GM19025 (cell line): ENCODE results near the gene ELK3.
A peak's percentile ranks its signal among the peaks of the same experiment; 100 is the strongest.

ENCODE experiments used
- ATAC-seq: cut with Tn5 transposase; IDR thresholded peaks from one replicate; pipeline ENCODE4 v1.9.1; 2021; ENCODE audit warnings: mild to moderate bottlenecking, low read depth, moderate library complexity; ENCODE audit not compliant: unreplicated experiment

The ELK3 gene

DNA sequence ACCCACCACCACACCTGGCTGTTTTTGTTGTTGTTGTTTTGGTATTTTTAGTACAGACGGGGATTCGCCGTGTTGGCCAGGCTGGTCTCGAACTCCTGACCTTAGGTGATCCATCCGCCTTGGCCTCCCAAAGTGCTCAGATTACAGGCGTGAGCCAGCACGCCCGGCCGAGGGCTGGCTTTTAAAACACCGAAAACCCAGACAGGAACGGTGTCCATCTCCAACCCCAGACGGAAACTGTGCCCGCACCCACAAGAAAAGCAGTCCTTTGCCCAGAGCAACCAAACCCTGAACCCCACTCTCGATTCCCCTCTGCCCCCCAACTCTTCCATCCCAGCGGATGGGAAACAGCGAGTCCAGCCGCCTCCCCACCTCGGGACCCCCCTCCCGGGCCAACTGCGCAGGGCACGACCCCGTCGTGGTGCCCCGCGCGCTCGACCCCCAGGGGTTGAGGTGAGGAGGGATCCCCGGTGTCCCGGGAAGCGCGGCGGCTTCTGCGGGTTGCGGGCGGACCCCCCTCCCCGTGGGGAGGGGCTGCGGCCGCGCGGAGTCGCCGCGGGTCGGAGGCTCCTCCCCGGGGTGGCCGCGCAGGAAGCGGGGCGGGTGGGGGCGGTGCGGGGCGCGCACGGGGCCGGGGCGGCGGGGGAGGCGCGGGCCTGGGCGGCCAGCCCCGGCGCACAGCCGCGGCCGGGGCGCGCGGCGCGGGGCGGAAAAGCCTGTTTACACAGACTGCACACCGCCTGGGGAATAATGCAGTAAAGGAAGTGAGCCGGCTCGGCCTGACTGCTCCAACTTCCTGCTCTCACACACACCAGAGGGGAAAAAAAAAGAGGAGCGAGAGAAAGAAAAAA, at the start of gene ELK3:
Gene ELK3 (plus strand): TSS at position 651 of the 851 bp plus-strand sequence.
- peak; percentile 45 for ATAC-seq

DNA sequence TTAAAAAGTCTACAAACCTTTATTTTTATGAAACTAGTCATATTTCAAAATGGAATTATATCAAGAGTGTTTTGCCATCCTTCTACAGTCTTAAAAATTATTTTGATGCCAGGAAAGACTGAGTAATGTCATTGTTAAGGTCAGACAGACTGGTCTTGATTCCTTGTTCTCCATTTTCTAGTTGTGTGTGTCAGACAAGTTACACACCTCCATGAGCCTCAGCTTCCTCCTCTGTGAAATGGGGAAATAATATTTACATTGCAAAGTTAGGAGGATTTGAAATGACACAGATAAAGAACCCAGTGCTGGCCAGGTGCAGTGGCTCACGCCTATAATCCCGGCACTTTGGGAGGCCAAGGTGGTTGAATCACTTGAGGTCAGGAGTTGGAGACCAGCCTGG, 47.4 kb upstream of the ELK3 start:
- no peak for ATAC-seq

GRCh38 chr12:96150442-96150841, 43.7 kb upstream of the ELK3 start:
- ATAC-seq = no peak

- no peak for ATAC-seq
Observed at GRCh38 chr12:96152164-96152563, 42.0 kb upstream of the ELK3 start.

GRCh38 chr12:96153131-96153725, 40.9 kb upstream of the ELK3 start:
- no peak for ATAC-seq

DNA sequence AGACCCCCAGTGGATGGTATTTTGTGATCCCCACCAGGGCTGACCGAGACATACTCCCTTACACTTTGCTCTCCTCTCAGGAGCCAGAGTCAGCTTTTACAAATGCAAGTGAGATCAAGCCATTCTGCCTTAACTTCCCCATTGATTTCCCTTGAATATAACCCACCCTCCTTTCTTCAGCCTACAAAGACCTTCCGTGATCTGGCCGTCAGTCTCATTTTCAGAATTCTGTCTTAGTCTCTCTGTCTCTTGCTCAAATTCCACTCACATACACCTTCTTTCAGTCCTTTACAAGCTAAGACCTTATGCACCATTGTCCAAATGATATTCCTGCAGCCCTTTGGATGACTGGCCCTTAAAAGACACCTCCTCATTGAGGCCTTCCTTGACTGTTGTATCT, 39.0 kb upstream of the ELK3 start:
- ATAC-seq = no peak

DNA sequence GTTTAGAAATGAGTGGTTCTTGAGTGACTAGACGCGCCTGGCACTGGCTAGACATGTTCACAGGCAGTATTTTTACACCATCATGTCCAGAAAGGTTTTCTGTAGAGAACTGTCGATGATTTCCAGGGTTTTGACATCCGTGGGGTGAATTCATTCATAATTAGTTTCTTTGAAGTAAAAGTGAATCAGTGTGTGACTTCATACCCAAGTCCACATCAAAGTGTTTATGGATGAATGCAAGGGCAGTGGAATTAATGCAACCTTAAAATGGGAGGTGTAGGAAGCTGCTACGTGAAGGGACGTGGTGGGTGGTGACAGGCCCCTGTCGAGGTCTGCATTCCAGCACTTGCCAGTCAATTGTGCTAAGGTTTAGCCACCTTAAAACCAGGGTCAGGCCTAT, 38.4 kb upstream of the ELK3 start:
- ATAC-seq = no peak

DNA sequence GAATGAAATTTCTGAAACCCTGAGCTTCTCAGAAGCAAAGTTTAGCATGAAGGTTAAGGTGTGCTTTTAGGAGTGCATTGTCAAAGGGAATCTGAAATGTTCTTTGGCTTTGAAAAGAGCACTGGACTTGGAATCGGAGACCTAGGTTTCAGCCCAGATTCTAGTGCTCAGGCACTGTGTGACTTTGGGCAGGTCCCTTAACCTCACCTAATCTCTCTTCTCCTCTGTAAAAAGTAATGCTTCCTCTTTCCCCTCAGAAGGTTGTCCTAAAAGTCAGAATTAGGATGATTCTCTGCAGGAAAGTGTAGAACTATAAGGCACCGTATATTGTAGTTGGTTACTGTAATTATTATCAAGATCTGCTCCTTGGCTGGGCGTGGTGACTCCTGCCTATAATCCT, 38.0 kb upstream of the ELK3 start:
- no peak for ATAC-seq

DNA sequence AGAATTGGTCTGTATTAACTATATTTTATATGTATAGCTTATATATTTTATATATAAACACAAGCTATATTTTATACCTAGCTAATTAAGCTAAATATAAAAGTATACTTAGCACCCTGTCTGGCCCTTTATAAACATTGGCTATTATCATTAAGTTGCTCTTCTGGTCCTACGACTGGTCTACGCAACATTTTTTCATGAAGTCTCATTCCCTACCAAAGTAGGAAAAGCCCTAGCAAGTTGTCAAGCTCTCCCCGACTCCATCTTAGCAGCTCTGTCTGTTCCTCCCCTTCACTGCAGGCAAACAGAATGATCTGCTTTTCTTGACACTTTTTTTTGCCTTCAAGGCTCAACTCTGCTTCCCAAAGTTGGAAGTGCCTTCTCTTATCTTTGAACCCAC, 36.7 kb upstream of the ELK3 start:
- no peak for ATAC-seq

- no peak for ATAC-seq
Observed at GRCh38 chr12:96164951-96165811, 29.0 kb upstream of the ELK3 start.

DNA sequence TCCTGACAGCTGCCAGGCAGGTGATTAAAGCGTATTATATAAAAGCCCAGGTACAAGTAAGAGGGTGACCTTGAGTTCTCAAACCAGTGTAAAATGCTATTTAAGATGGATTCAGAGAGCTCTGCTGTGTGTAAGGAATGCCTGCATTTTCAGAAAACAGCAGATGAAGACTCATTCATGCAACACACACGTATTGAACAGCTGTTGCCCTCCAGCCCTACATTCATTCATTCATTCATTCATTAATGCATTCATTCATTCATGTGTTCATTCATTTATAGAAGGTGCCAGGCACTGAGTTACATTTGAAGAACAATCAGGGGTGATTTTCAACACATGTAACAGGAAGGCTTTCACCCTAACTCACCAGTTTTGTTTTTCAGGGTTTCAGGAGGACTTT, 27.4 kb upstream of the ELK3 start:
- no peak for ATAC-seq

DNA sequence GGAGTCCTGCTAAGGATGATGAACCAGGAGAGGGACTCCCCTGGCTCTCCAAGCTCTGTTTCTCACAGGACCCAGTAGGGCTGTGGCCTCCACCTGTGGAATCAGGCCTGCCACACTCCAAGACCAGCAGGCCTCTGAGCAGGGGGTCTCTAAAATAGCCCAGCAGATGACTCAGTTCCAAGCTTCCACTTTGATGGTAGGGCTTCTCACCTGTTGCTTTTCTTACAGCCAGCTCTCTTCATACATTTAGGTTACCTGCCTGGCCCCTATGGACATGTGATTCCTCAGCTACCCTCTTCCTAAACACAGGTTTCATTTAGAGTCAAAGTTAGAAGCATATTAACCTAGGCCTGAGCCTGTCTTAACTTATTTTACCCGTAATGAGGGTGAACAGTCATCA, 26.7 kb upstream of the ELK3 start:
- ATAC-seq = no peak

GRCh38 chr12:96170328-96170727, 23.8 kb upstream of the ELK3 start:
- no peak for ATAC-seq

DNA sequence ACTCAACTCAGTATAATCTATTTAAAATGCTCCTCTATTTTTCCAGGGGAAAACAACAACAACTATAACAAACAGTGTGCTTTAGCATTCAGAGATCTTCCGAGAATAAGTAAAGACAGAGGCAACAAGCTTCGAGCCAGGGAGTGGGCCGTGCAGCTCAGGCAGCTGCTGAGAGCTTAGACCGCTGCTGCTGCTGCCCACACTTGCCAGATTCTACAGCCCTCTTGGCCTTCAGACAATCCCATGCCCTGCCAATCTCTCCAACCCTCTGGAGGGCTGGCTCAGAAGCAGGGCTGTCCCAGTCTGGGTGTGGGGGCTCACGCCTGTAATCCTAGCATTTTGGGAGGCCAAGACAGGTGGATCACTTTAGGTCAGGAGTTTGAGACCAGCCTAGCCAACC, 23.4 kb upstream of the ELK3 start:
- no peak for ATAC-seq

DNA sequence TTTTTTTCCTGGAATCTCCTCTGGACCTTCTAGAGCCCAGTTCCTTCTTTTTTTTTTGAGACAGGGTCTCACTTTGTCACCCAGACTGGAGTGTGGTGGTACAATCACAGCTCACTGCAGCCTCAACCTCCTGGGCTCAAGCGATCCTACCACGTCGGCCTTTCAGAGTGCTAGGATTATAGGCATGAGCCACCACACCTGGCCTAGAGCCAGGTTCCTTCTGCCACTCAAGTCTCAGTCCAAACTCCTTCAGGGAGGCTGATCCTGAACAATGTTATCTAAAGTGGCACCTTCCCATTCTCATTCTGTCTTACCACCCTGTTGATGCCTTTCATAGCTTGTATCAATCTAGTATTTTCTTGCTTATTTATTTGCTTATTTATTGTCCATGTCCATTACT, 22.3 kb upstream of the ELK3 start:
- ATAC-seq = no peak

GRCh38 chr12:96172981-96173380, 21.2 kb upstream of the ELK3 start:
- ATAC-seq = no peak

- no peak for ATAC-seq
Observed at GRCh38 chr12:96176575-96176974, 17.6 kb upstream of the ELK3 start.

GRCh38 chr12:96177013-96177412, 17.2 kb upstream of the ELK3 start:
- peak; percentile 66 for ATAC-seq

DNA sequence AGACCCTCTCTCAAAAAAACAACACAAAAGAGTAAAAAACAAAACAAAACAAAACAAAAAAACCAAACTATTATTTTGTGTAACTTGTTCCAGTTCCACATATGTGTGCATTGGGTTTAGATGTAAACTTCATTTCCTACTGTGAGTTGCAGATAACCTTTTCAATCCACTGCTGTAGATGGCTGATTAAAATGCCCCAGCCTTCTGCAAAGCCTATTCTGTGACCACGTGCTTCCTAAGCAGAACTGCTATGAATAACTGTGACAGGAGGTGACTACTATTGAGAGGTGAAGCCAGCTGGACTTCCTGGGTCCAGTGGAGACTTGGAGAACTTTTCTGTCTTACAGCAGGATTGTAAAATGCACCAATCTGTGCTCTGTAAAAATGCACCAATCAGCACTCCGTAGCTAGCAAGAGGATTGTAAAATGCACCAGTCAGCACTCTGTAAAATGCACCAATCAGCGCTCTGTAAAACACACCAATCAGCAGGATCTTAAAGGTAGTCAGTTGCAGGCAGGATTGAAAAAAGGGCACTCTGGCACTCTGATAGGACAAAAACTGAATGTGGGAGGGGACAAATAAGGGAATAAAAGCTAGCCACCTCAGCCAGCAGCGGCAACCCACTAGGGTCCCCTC, 10.3 kb upstream of the ELK3 start:
- no peak for ATAC-seq

GRCh38 chr12:96185914-96186313, 8.3 kb upstream of the ELK3 start:
- ATAC-seq = no peak
